ENCODE data around the gene UBE2Q2. TPM values are rescaled to one million over a fixed set of nuclear protein-coding genes. Genes with fewer than 3 reads are reported as not detected.
"Not testable (repeated sequence)": the region's sequence is repeated elsewhere in the genome, so short reads cannot be mapped to it uniquely, and the experiment has no call there.

Gene UBE2Q2
- total RNA-seq, 2 experiments from 2014 or later, result 25.5 to 36.3 TPM

- no peak overlapping the region for H3K4me3 Mint-ChIP-seq
- ATAC-seq, result no peak
- CTCF ChIA-PET, result no interaction called here
- peaks cover 14% of the 10 kb centered on the region for H3K4me1 Mint-ChIP-seq
- no peaks in the 10 kb centered on the region for H3K9me3 Mint-ChIP-seq (ENCODE audit: low read depth)
- H3K36me3 Mint-ChIP-seq, result peaks cover 17% of the 10 kb centered on the region
- no peak for DNase-seq
- no peak overlapping the region for H3K27ac Mint-ChIP-seq
- no peaks in the 10 kb centered on the region for H3K27me3 Mint-ChIP-seq
Measured at GRCh38 chr15:75895731-75896130, 52.5 kb downstream of the UBE2Q2 start.

- no peaks in the 10 kb centered on the region for H3K9me3 Mint-ChIP-seq (ENCODE audit: low read depth)
- peaks cover 37% of the 10 kb centered on the region for H3K4me1 Mint-ChIP-seq
- CTCF ChIA-PET, result interaction anchor here (0.9 kb wide), 1 partner anchor 28 kb away, joined by 4 read pairs; no protein-coding TSS in a partner anchor
- H3K27me3 Mint-ChIP-seq, result no peaks in the 10 kb centered on the region
- ATAC-seq (no peak), DNase-seq (no peak)
- H3K4me3 Mint-ChIP-seq, result no peak overlapping the region
- H3K36me3 Mint-ChIP-seq, result peaks cover 21% of the 10 kb centered on the region
- H3K27ac Mint-ChIP-seq, result no peak overlapping the region
Measured at GRCh38 chr15:75900577-75900976, 57.3 kb downstream of the UBE2Q2 start.

- Mint-ChIP-seq H3K27ac (no peak overlapping the region), H3K4me1 (peaks cover 44% of the 10 kb centered on the region)
- CTCF ChIA-PET, result interaction anchor here (0.9 to 1.7 kb wide), 3 partner anchors 9 to 16 kb away, joined by 3 to 7 read pairs (median 4); no protein-coding TSS in a partner anchor
Measured at GRCh38 chr15:75902129-75902557, 58.9 kb downstream of the UBE2Q2 start.

GRCh38 chr15:75903331-75904239 lies 60.3 kb downstream of the UBE2Q2 start, which contains the start of gene FBXO22:
TSS of gene FBXO22 (plus strand) at chr15:75903878. CDS start at chr15:75903964, 86 bp downstream.
- H3K4me1 Mint-ChIP-seq, result peaks cover 47% of the 10 kb centered on the region
- H3K27me3 Mint-ChIP-seq, result no peaks in the 10 kb centered on the region
- peak within 1 kb of the TSS; percentile 98 for H3K27ac Mint-ChIP-seq
- DNase-seq (peak; percentile 95), ATAC-seq (peak; percentile 97)
- CTCF ChIA-PET, result interaction anchor here (0.6 to 1.7 kb wide), 9 partner anchors 10 to 431 kb away, joined by 3 to 7 read pairs (median 3); no protein-coding TSS in a partner anchor
- H3K9me3 Mint-ChIP-seq (ENCODE audit: low read depth), result no peaks in the 10 kb centered on the region
- H3K4me3 Mint-ChIP-seq, result peak within 1 kb of the TSS; percentile 100
- peaks cover 26% of the 10 kb centered on the region for H3K36me3 Mint-ChIP-seq

More at GRCh38 chr15:75902129-75902557, 58.9 kb downstream of the UBE2Q2 start:
- H3K27me3 Mint-ChIP-seq, result no peaks in the 10 kb centered on the region
- no peaks in the 10 kb centered on the region for H3K9me3 Mint-ChIP-seq (ENCODE audit: low read depth)
- ATAC-seq, result no peak
- DNase-seq, result no peak
- peaks cover 25% of the 10 kb centered on the region for H3K36me3 Mint-ChIP-seq
- peak overlapping the region; percentile 44 for H3K4me3 Mint-ChIP-seq

GRCh38 chr15:75905231-75905630 lies 62.0 kb downstream of the UBE2Q2 start:
- DNase-seq (no peak), ATAC-seq (no peak)
- Mint-ChIP-seq H3K9me3 (ENCODE audit: low read depth) (peaks cover under 1% of the 10 kb centered on the region), H3K36me3 (peaks cover 39% of the 10 kb centered on the region), H3K27me3 (no peaks in the 10 kb centered on the region), H3K27ac (peak overlapping the region; percentile 66), H3K4me1 (peaks cover 59% of the 10 kb centered on the region), H3K4me3 (peak overlapping the region; percentile 100)
- CTCF ChIA-PET, result no interaction called here

- H3K4me3 Mint-ChIP-seq; H3K27me3 Mint-ChIP-seq; DNase-seq; ATAC-seq; H3K27ac Mint-ChIP-seq; CTCF ChIA-PET; H3K9me3 Mint-ChIP-seq (ENCODE audit: low read depth): not testable (repeated sequence)
- Mint-ChIP-seq H3K36me3 (peaks cover 71% of the 10 kb centered on the region), H3K4me1 (peaks cover 31% of the 10 kb centered on the region)
Measured at GRCh38 chr15:75910355-75910754, 67.1 kb downstream of the UBE2Q2 start.

- Mint-ChIP-seq H3K4me1 (peaks cover 15% of the 10 kb centered on the region), H3K27me3 (no peaks in the 10 kb centered on the region), H3K9me3 (ENCODE audit: low read depth) (peaks cover 2% of the 10 kb centered on the region), H3K36me3 (peaks cover 57% of the 10 kb centered on the region), H3K4me3 (no peak overlapping the region), H3K27ac (no peak overlapping the region)
- CTCF ChIA-PET, result no interaction called here
- ATAC-seq (no peak), DNase-seq (no peak)
Measured at GRCh38 chr15:75916978-75917377, 73.7 kb downstream of the UBE2Q2 start.

GRCh38 chr15:75918135-75918534 lies 74.9 kb downstream of the UBE2Q2 start:
- H3K27me3 Mint-ChIP-seq, result no peaks in the 10 kb centered on the region
- H3K9me3 Mint-ChIP-seq (ENCODE audit: low read depth), result no peaks in the 10 kb centered on the region
- CTCF ChIA-PET, result interaction anchor here (0.7 kb wide), 1 partner anchor 159 kb away, joined by 3 read pairs; no protein-coding TSS in a partner anchor
- H3K27ac Mint-ChIP-seq, result no peak overlapping the region
- DNase-seq (no peak), ATAC-seq (no peak)
- no peak overlapping the region for H3K4me3 Mint-ChIP-seq
- H3K4me1 Mint-ChIP-seq, result peaks cover 27% of the 10 kb centered on the region
- H3K36me3 Mint-ChIP-seq, result peaks cover 51% of the 10 kb centered on the region

GRCh38 chr15:75920079-75920478 lies 76.8 kb downstream of the UBE2Q2 start:
- no peaks in the 10 kb centered on the region for H3K9me3 Mint-ChIP-seq (ENCODE audit: low read depth)
- ATAC-seq (no peak), DNase-seq (no peak)
- H3K4me3 Mint-ChIP-seq, result no peak overlapping the region
- H3K27me3 Mint-ChIP-seq, result no peaks in the 10 kb centered on the region
- H3K36me3 Mint-ChIP-seq, result peaks cover 44% of the 10 kb centered on the region
- CTCF ChIA-PET, result interaction anchor here (2.7 kb wide), 1 partner anchor 110 kb away, joined by 9 read pairs; no protein-coding TSS in a partner anchor
- H3K27ac Mint-ChIP-seq, result no peak overlapping the region
- H3K4me1 Mint-ChIP-seq, result peaks cover 38% of the 10 kb centered on the region

- no peak overlapping the region for H3K4me3 Mint-ChIP-seq
- H3K4me1 Mint-ChIP-seq, result peaks cover 49% of the 10 kb centered on the region
- CTCF ChIA-PET, result interaction anchor here (1.1 to 3.3 kb wide), 5 partner anchors 18 to 218 kb away, joined by 4 to 12 read pairs (median 5); partner anchors contain the start of gene FBXO22
- ATAC-seq (peak; percentile 33), DNase-seq (no peak)
- H3K27me3 Mint-ChIP-seq, result no peaks in the 10 kb centered on the region
- H3K27ac Mint-ChIP-seq, result no peak overlapping the region
- no peaks in the 10 kb centered on the region for H3K9me3 Mint-ChIP-seq (ENCODE audit: low read depth)
- peaks cover 51% of the 10 kb centered on the region for H3K36me3 Mint-ChIP-seq
Measured at GRCh38 chr15:75921732-75922703, 78.8 kb downstream of the UBE2Q2 start.

- CTCF ChIA-PET, result interaction anchor here (0.8 to 3.3 kb wide), 4 partner anchors 11 to 216 kb away, joined by 4 to 12 read pairs (median 4); partner anchors contain the start of gene FBXO22
- Mint-ChIP-seq H3K36me3 (peaks cover 42% of the 10 kb centered on the region), H3K27ac (peak overlapping the region; percentile 47), H3K27me3 (no peaks in the 10 kb centered on the region), H3K9me3 (ENCODE audit: low read depth) (no peaks in the 10 kb centered on the region), H3K4me1 (peaks cover 57% of the 10 kb centered on the region), H3K4me3 (no peak overlapping the region)
- ATAC-seq (peak; percentile 69), DNase-seq (peak; percentile 65)
Measured at GRCh38 chr15:75923756-75924155, 80.5 kb downstream of the UBE2Q2 start.

- no peaks in the 10 kb centered on the region for H3K27me3 Mint-ChIP-seq
- no peak for DNase-seq
- no peak for ATAC-seq
- peaks cover 58% of the 10 kb centered on the region for H3K4me1 Mint-ChIP-seq
- H3K27ac Mint-ChIP-seq, result no peak overlapping the region
- H3K4me3 Mint-ChIP-seq, result no peak overlapping the region
- CTCF ChIA-PET, result interaction anchor here (1.5 to 2.1 kb wide), 3 partner anchors 10 to 115 kb away, joined by 3 to 4 read pairs (median 4); no protein-coding TSS in a partner anchor
- H3K9me3 Mint-ChIP-seq (ENCODE audit: low read depth), result no peaks in the 10 kb centered on the region
- peaks cover 37% of the 10 kb centered on the region for H3K36me3 Mint-ChIP-seq
Measured at GRCh38 chr15:75924576-75924975, 81.3 kb downstream of the UBE2Q2 start.

All from activated CD8-positive, alpha-beta memory T cell treated with anti-CD3 and anti-CD28 coated beads, Interleukin-2, amount 10 ng/mL, durations not matched to agents 7 days and 5 days (primary cell).